H1 (cell line): ENCODE results near the gene TDRD15.

Experiments
- CREB1 ChIP-seq: IDR thresholded peaks from 2 replicates; pipeline ENCODE4 v1.6.1; 2012; ENCODE audit warnings: inconsistent platforms
- POLR2A ChIP-seq, 2 experiments: IDR thresholded peaks; 1 replicate in 1 of 2; 2 replicates in 1 of 2; pipeline ENCODE4 v1.6.1; 2011; ENCODE audit warnings: low read depth in 2 of 2, low read length in 2 of 2, mild to moderate bottlenecking in 2 of 2; ENCODE audit errors: control extremely low read depth in 1 of 2
- POLR2AphosphoS5 ChIP-seq: IDR thresholded peaks from 2 replicates; pipeline ENCODE4 v1.6.1; 2011; ENCODE audit warnings: low read depth, low read length
- RAD21 ChIP-seq, 2 experiments: IDR thresholded peaks in 1 of 2; conservative IDR thresholded peaks in 1 of 2; 2 replicates each; pipeline ENCODE4 v1.6.1; 2011; ENCODE audit warnings: low read depth in 2 of 2, low read length in 2 of 2, improper control_type of control experiment in 1 of 2, inconsistent platforms in 1 of 2, mild to moderate bottlenecking in 1 of 2, moderate library complexity in 1 of 2
- RXRA ChIP-seq: IDR thresholded peaks from 2 replicates; pipeline ENCODE4 v1.6.1; 2011; ENCODE audit warnings: low read depth, mild to moderate bottlenecking, low read length, moderate library complexity; ENCODE audit not compliant: insufficient read depth
- ZNF274 ChIP-seq: IDR thresholded peaks from 2 replicates; pipeline ENCODE4 v1.7.0; 2012; ENCODE audit warnings: low read length, borderline replicate concordance; ENCODE audit errors: extremely low read depth
- TF ChIP-seq, protein P1 (sequence below), 3 experiments: IDR thresholded peaks; 1 replicate in 2 of 3; 2 replicates in 1 of 3; pipeline versions ENCODE4 v1.5.1 to v1.6.1; 2011; ENCODE audit warnings: low read length in 3 of 3, mild to moderate bottlenecking in 3 of 3, inconsistent platforms in 2 of 3, low read depth in 1 of 3, moderate library complexity in 1 of 3; ENCODE audit not compliant: insufficient read depth in 1 of 3; ENCODE audit errors: control extremely low read depth in 1 of 3
- TF ChIP-seq, protein P2 (sequence below): IDR thresholded peaks from 2 replicates; pipeline ENCODE4 v1.6.1; 2011; ENCODE audit warnings: low read depth, mild to moderate bottlenecking, low read length; ENCODE audit not compliant: insufficient read depth

DNA sequence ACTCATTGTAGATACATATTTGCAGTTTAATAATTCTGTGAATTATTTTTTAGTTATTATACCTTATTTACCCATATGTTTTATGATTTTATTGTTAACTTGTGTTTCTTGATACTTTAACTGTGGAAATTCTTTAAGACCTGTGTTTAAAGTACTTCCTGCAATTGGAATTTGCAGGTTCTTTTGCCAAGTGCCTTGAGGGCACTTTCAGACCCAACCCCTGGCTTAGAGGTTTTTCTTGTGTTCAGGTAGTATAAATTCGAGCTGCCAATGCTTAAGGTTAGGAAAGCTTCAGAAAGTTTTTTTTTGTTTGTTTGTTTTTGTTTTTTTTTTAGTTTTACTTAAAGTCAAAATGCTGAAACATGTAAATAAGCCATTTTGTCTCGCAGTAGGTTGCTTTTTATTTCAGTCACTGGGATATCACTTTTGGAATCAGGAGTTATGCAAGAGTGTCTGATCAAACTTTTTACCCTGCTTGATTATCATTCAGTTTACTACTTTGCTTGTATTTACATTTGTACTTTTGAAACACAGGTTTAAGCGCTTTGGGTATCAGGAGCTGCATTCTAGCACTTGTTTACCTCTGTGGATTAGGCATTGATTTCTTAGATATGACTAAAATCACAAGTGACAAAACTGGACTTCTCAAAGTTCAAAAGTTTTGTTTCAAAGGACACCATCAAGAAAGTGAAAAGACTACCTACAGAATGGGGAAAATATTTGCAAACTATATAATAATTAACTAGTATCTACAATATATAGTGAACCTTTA lies 31.8 kb downstream of the TDRD15 start:
- TF ChIP-seq RAD21 (IDR thresholded peaks at IDR 0.05 in 1 of 2, conservative IDR thresholded peaks at IDR 0.05 in 1 of 2; ENCODE audit: low read depth in 2 of 2, low read length in 2 of 2), result no peak
- no peak for TF ChIP-seq POLR2A (IDR thresholded peaks at IDR 0.05; ENCODE audit: control extremely low read depth in 1 of 2, low read depth in 2 of 2, low read length in 2 of 2)
- no peak for TF ChIP-seq RXRA
- TF ChIP-seq, protein P1, sequence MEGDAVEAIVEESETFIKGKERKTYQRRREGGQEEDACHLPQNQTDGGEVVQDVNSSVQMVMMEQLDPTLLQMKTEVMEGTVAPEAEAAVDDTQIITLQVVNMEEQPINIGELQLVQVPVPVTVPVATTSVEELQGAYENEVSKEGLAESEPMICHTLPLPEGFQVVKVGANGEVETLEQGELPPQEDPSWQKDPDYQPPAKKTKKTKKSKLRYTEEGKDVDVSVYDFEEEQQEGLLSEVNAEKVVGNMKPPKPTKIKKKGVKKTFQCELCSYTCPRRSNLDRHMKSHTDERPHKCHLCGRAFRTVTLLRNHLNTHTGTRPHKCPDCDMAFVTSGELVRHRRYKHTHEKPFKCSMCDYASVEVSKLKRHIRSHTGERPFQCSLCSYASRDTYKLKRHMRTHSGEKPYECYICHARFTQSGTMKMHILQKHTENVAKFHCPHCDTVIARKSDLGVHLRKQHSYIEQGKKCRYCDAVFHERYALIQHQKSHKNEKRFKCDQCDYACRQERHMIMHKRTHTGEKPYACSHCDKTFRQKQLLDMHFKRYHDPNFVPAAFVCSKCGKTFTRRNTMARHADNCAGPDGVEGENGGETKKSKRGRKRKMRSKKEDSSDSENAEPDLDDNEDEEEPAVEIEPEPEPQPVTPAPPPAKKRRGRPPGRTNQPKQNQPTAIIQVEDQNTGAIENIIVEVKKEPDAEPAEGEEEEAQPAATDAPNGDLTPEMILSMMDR (IDR thresholded peaks at IDR 0.05; ENCODE audit: control extremely low read depth in 1 of 3, insufficient read depth in 1 of 3, low read depth in 1 of 3, low read length in 3 of 3), result no peak
- TF ChIP-seq POLR2AphosphoS5, result no peak
- no peak for TF ChIP-seq CREB1
- TF ChIP-seq ZNF274, result no peak
- TF ChIP-seq, protein P2, sequence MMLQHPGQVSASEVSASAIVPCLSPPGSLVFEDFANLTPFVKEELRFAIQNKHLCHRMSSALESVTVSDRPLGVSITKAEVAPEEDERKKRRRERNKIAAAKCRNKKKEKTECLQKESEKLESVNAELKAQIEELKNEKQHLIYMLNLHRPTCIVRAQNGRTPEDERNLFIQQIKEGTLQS, result no peak
